HepG2 (cell line): ENCODE measurements around the gene PDE9A.

ENCODE experiments used
- CEBPB ChIP-seq: IDR thresholded peaks from 2 replicates; pipeline ENCODE4 v1.6.1; 2011; ENCODE audit warnings: low read depth, low read length, improper control_type of control experiment, borderline replicate concordance
- EP300 ChIP-seq, 3 experiments: sonication (generic) in 1 of 3; formaldehyde crosslinking in 1 of 3; IDR thresholded peaks; 2 replicates each; pipeline versions ENCODE4 v1.5.1 to v1.6.1; 2011 to 2020; ENCODE audit warnings: low read depth in 2 of 3, low read length in 2 of 3, borderline replicate concordance in 1 of 3, improper control_type of control experiment in 1 of 3, mild to moderate bottlenecking in 1 of 3, missing genetic modification reagents in 1 of 3, moderate library complexity in 1 of 3
- FOXK2 ChIP-seq: fragments of 450-650 bp; IDR thresholded peaks from 2 replicates; pipeline ENCODE4 v1.6.1; 2016
- JUND ChIP-seq: sonication (generic); formaldehyde crosslinking; IDR thresholded peaks from 2 replicates; pipeline ENCODE4 v1.8.0; 2022; ENCODE audit warnings: mild to moderate bottlenecking, missing genetic modification reagents
- U2AF2 ChIP-seq: fragments of 200-400 bp; formaldehyde crosslinking; IDR thresholded peaks from 2 replicates; pipeline ENCODE4 v1.6.1; 2017; ENCODE audit warnings: low read depth, mild to moderate bottlenecking, low read length
- YY1 ChIP-seq: IDR thresholded peaks from 2 replicates; pipeline ENCODE4 v1.6.1; 2011; ENCODE audit warnings: low read length, low read depth, moderate library complexity, mild to moderate bottlenecking; ENCODE audit not compliant: insufficient read depth, insufficient replicate concordance
- ZNF558 ChIP-seq: sonication (generic); formaldehyde crosslinking; IDR thresholded peaks from 2 replicates; pipeline ENCODE4 v1.9.0; 2022; ENCODE audit warnings: mild to moderate bottlenecking, missing genetic modification reagents, borderline replicate concordance
- ZNF768 ChIP-seq: sonication (generic); formaldehyde crosslinking; IDR thresholded peaks from 2 replicates; pipeline ENCODE4 v1.4.0; 2020; ENCODE audit warnings: missing genetic modification reagents
- TF ChIP-seq, protein P1 (sequence below): sonication (generic); formaldehyde crosslinking; conservative IDR thresholded peaks from 2 replicates; pipeline ENCODE4 v1.4.0; 2020; ENCODE audit warnings: mild to moderate bottlenecking, missing genetic modification reagents, moderate library complexity
- TF ChIP-seq, protein P2 (sequence below): sonication (generic); formaldehyde crosslinking; IDR thresholded peaks from 2 replicates; pipeline ENCODE4 v1.8.1; 2023; ENCODE audit warnings: mild to moderate bottlenecking, missing genetic modification reagents
- TF ChIP-seq, protein P3 (sequence below): sonication (generic); formaldehyde crosslinking; IDR thresholded peaks from 2 replicates; pipeline ENCODE4 v1.4.0; 2020; ENCODE audit warnings: missing genetic modification reagents, mild to moderate bottlenecking, borderline replicate concordance
- TF ChIP-seq, protein P4 (sequence below): sonication (generic); formaldehyde crosslinking; IDR thresholded peaks from 2 replicates; pipeline ENCODE4 v1.4.0; 2020; ENCODE audit warnings: mild to moderate bottlenecking, missing genetic modification reagents
- TF ChIP-seq, protein P5 (sequence below): sonication (generic); formaldehyde crosslinking; IDR thresholded peaks from 2 replicates; pipeline ENCODE4 v1.5.0; 2020; ENCODE audit warnings: mild to moderate bottlenecking, missing genetic modification reagents, moderate library complexity

DNA sequence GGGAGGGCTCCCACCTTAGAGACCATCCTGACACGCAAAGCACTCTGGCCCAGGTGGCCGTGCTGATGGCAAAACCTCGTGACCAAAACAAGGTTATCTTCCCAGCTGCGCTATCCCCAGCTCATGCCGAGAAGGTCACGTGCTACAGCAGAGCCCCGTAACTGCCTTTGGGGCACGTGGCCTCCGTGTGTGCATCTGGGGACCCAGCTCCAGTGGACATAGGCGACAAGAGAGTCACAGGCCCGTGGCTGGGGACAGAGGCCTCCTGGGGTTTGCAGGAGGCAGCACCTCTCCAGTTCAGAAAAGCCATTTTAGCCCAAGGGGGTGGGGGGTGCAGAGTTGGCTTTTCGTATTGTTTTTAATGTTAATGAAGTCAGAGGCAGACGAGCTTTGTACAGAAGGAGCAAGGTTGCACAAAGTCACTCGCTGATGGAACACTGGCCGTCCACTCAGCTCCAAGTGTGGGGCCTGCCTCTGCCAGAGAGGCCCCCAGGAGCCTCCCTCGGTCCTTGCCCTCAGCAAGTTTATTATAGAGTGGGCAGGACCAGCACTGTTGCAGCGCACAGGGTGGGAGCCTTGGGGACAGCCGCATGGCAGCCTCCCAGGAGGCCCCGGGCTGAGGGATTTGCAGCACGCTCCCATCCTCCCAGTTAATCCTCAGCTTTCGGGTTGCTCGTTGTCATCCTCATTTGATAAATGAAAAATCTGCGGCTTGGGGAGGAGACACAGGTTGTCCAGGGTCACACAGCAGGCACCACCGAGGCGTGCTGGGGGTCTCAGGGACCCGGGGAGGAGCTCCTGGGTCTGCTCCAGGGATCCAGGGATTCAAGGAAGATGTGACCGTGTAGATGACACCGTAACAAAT lies 8.0 kb upstream of the PDE9A start:
- TF ChIP-seq, protein P1, sequence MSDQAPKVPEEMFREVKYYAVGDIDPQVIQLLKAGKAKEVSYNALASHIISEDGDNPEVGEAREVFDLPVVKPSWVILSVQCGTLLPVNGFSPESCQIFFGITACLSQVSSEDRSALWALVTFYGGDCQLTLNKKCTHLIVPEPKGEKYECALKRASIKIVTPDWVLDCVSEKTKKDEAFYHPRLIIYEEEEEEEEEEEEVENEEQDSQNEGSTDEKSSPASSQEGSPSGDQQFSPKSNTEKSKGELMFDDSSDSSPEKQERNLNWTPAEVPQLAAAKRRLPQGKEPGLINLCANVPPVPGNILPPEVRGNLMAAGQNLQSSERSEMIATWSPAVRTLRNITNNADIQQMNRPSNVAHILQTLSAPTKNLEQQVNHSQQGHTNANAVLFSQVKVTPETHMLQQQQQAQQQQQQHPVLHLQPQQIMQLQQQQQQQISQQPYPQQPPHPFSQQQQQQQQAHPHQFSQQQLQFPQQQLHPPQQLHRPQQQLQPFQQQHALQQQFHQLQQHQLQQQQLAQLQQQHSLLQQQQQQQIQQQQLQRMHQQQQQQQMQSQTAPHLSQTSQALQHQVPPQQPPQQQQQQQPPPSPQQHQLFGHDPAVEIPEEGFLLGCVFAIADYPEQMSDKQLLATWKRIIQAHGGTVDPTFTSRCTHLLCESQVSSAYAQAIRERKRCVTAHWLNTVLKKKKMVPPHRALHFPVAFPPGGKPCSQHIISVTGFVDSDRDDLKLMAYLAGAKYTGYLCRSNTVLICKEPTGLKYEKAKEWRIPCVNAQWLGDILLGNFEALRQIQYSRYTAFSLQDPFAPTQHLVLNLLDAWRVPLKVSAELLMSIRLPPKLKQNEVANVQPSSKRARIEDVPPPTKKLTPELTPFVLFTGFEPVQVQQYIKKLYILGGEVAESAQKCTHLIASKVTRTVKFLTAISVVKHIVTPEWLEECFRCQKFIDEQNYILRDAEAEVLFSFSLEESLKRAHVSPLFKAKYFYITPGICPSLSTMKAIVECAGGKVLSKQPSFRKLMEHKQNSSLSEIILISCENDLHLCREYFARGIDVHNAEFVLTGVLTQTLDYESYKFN = no peak
- TF ChIP-seq, protein P2, sequence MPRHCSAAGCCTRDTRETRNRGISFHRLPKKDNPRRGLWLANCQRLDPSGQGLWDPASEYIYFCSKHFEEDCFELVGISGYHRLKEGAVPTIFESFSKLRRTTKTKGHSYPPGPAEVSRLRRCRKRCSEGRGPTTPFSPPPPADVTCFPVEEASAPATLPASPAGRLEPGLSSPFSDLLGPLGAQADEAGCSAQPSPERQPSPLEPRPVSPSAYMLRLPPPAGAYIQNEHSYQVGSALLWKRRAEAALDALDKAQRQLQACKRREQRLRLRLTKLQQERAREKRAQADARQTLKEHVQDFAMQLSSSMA (CRISPR knock-in tag) = no peak
- TF ChIP-seq, protein P3, sequence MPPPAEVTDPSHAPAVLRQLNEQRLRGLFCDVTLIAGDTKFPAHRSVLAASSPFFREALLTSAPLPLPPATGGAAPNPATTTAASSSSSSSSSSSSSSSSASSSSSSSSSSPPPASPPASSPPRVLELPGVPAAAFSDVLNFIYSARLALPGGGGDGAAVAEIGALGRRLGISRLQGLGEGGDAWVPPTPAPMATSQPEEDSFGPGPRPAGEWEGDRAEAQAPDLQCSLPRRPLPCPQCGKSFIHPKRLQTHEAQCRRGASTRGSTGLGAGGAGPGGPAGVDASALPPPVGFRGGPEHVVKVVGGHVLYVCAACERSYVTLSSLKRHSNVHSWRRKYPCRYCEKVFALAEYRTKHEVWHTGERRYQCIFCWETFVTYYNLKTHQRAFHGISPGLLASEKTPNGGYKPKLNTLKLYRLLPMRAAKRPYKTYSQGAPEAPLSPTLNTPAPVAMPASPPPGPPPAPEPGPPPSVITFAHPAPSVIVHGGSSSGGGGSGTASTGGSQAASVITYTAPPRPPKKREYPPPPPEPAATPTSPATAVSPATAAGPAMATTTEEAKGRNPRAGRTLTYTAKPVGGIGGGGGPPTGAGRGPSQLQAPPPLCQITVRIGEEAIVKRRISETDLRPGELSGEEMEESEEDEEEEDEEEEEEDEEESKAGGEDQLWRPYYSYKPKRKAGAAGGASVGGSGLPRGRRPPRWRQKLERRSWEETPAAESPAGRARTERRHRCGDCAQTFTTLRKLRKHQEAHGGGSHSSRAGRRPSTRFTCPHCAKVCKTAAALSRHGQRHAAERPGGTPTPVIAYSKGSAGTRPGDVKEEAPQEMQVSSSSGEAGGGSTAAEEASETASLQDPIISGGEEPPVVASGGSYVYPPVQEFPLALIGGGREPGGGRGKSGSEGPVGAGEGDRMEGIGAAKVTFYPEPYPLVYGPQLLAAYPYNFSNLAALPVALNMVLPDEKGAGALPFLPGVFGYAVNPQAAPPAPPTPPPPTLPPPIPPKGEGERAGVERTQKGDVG (CRISPR knock-in tag) = no peak
- TF ChIP-seq, protein P4, sequence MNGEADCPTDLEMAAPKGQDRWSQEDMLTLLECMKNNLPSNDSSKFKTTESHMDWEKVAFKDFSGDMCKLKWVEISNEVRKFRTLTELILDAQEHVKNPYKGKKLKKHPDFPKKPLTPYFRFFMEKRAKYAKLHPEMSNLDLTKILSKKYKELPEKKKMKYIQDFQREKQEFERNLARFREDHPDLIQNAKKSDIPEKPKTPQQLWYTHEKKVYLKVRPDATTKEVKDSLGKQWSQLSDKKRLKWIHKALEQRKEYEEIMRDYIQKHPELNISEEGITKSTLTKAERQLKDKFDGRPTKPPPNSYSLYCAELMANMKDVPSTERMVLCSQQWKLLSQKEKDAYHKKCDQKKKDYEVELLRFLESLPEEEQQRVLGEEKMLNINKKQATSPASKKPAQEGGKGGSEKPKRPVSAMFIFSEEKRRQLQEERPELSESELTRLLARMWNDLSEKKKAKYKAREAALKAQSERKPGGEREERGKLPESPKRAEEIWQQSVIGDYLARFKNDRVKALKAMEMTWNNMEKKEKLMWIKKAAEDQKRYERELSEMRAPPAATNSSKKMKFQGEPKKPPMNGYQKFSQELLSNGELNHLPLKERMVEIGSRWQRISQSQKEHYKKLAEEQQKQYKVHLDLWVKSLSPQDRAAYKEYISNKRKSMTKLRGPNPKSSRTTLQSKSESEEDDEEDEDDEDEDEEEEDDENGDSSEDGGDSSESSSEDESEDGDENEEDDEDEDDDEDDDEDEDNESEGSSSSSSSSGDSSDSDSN = no peak
- TF ChIP-seq, protein P5, sequence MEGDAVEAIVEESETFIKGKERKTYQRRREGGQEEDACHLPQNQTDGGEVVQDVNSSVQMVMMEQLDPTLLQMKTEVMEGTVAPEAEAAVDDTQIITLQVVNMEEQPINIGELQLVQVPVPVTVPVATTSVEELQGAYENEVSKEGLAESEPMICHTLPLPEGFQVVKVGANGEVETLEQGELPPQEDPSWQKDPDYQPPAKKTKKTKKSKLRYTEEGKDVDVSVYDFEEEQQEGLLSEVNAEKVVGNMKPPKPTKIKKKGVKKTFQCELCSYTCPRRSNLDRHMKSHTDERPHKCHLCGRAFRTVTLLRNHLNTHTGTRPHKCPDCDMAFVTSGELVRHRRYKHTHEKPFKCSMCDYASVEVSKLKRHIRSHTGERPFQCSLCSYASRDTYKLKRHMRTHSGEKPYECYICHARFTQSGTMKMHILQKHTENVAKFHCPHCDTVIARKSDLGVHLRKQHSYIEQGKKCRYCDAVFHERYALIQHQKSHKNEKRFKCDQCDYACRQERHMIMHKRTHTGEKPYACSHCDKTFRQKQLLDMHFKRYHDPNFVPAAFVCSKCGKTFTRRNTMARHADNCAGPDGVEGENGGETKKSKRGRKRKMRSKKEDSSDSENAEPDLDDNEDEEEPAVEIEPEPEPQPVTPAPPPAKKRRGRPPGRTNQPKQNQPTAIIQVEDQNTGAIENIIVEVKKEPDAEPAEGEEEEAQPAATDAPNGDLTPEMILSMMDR (CRISPR knock-in tag) = no peak
- TF ChIP-seq ZNF558 (CRISPR knock-in tag) (no peak), JUND (no peak), FOXK2 (no peak), U2AF2 (no peak), EP300 (IDR thresholded peaks at IDR 0.05; ENCODE audit: low read depth in 2 of 2, low read length in 2 of 2) (no peak), EP300 (CRISPR knock-in tag; IDR thresholded peaks at IDR 0.05; ENCODE audit: borderline replicate concordance) (no peak), CEBPB (no peak), ZNF768 (CRISPR knock-in tag) (no peak), YY1 (no peak)
